HG02623 (cell line): ENCODE results near the gene CADPS.

Experiments used
- ATAC-seq: cut with Tn5 transposase; IDR thresholded peaks from one replicate; pipeline ENCODE4 v1.9.1; 2021; ENCODE audit warnings: moderate library complexity; ENCODE audit not compliant: unreplicated experiment

Gene CADPS

GRCh38 chr3:62567097-62568021, 307.9 kb downstream of the CADPS start:
- ATAC-seq = no peak

DNA sequence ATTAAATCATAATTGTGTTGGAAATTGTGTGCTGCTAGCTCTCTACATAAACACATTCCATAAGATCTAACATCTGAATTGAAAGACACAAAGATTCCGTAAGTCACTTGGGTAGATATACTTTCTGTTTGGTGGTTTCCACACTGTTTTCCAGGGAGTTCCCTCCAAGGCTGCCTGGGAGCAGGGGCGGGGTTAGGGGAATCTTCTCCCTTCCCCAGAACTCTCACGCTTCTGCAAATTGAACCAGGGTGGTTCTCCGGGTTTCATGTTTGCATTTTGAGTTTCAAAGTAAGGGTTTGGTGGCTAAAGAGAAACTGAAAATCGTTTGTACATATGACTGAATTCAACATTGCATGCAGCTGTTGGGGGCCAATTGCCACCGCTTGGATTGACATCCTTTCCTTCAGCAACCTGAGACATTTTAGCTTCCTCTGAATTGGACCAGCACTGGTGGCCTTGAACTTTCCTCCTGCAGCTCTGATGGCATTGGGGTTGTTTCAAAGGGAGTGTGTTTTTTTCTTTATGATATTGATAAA, 309.1 kb downstream of the CADPS start:
- ATAC-seq = no peak

DNA sequence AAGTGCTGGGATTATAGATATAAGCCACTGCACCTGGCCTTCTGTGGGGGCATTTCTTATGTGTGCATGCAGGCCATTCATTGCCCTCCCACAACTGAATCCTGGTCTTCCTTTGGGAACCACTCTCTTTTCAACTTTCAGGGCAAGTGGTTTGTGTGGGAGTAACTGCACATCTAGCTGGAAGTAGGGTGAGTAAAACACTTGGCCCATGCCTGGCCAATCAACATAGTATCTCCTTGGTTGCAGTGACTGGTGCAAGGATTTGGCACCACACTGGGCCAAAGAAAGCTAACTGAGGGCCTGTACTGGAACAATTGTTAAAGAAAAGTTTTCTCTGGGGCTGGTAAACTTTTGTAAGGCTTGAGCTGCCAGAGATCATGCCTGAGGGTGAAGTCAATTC, 312.6 kb downstream of the CADPS start:
- no peak for ATAC-seq

GRCh38 chr3:62562017-62562416, 313.2 kb downstream of the CADPS start:
- ATAC-seq = no peak

DNA sequence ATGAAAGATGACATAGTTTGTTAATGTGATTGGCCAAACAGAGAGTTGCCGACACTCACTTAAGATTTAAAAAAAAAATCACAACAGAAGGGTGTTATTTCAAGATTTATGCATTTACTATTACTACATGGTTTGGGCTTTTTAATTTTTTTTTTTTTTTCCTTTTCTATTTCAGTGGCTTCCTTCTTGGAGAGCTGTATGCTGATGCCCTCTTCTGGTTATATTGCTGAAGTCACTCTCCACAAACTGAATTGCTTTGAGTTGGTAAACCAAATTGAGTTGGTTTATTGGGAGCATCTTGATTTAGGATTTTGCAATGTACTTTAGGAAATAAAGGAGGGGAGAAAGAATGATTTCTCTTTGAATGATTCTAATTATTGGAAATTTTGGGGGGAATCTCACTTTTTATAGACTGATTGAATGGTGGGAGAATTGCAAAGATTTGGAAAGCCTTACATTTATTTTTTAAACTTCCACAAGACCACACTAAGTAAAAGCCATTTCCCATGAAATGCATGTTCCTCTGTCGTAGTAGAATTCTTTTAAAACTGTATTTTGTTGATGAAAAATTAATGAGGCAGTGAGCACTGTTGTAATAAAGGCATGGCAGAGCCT, 315.3 kb downstream of the CADPS start:
- ATAC-seq = no peak

DNA sequence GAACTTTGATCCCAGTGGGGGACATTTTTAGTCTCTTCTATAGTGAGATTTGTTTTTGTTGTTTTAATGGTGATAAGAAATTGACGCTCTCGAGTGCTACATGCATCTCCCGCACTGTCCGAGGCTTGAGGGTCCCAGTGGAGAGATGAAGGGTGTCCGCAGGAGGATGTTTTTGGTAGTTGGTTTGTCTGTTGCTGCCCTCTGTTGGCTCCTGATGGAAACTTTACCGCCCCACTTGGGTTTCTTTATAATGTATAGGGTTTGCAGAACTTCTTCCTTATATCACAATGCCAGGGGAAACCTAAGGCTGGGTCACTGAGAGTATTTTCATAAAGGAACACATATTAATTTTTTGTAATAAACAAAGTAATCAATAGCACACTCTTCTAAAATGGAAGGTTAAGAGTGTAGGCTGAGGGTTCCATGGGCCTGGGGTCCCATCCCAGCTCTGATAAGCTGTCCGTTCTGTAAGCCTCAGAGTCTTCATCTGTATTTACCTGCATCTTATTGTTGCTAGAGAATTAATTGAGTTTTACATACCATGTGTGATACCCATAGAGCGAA, 316.6 kb downstream of the CADPS start:
- no peak for ATAC-seq

GRCh38 chr3:62557983-62558382, 317.2 kb downstream of the CADPS start:
- ATAC-seq = no peak

GRCh38 chr3:62557450-62557849, 317.8 kb downstream of the CADPS start:
- no peak for ATAC-seq

- no peak for ATAC-seq
Measured at GRCh38 chr3:62556121-62556815, 318.9 kb downstream of the CADPS start.

- ATAC-seq = no peak
Measured at GRCh38 chr3:62554264-62554799, 320.9 kb downstream of the CADPS start.

GRCh38 chr3:62553811-62554210, 321.4 kb downstream of the CADPS start:
- ATAC-seq = no peak

GRCh38 chr3:62551556-62551955, 323.7 kb downstream of the CADPS start:
- ATAC-seq = no peak

DNA sequence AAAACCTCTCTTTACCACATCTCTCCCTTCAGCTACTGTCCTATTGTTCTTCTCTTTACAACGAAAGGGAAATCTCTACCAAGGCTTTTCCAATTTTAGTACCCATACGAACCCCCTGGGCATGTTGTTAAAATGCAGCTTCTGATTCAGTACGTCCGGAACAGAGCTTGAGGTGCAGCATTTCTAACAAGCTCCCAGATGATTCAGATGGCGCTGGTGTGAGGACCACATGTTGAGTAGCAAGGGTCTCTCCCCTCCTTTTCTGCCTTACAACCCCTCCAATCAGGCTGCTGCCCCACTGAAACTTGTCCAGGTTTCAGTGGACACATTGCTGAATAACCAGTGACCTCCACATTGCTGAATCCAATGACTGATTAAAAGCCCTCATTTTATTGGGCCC, 324.8 kb downstream of the CADPS start:
- no peak for ATAC-seq

DNA sequence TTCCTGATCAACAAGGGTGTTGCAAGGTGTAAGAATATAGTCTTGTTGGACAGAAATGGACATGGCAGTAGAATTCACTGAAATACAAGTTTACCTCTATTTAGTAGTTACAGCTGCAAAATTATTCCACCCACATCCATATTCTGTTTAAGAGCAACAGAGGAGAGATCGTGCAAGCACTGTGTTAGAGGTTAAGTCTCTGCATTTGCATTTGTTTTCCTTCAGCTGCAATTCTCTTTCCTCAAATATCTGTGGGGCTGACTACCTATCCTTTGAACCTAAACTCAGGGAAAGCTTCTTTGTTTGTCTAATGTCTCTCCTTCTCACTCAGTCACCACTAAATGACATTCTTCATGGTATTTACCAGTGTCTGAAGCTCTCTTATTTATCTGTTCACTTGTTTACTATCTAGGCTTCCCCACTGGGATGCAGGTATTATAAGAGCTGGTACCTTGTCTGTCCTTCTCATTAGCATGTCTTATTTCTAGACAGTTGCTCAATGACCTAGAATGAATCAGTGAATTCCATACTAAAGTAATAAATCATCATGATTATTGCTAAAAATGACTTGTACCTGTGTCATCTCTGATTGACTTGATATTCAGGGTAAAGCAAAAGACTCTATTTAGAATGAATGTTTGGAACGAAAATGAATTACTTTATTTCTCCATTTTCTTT, 326.5 kb downstream of the CADPS start:
- ATAC-seq = no peak

DNA sequence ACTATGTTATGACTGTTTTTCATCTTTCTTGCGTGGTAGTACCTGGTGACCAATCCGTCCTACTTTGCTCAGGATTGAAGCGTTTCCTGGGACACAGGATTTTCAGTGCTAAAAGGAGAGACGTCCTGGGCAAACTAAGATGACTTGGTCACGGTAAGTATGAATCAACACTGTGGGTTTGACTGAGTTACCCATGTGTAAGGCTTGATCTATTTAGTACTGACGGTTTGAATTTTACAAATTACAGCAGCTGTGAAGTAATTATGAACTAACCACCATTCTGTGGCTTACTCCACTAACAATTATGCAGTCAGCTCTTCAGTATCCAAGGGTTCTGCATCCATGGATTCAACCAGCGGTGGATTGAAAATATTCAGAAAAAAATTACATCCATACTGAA, 328.9 kb downstream of the CADPS start:
- no peak for ATAC-seq

DNA sequence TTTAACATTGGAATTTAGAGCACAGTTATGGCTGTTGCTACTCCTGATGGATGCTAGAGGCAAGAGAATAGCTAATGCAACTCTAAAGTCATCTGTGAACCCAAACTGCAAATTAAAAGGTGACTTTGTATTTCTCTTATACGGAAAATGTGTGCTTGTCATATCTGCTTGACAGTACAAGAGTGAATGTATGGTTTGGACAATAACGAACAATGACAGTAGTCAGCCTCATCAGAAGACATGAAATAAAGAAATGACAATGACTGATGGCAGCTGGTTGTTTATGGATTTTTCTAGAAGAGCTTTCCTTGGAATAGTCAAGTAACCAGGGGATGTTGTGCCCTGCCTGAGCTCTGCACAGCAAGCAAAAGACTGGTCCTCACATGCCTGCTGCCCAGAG, 333.0 kb downstream of the CADPS start:
- no peak for ATAC-seq

GRCh38 chr3:62539762-62540161, 335.5 kb downstream of the CADPS start:
- no peak for ATAC-seq

GRCh38 chr3:62538691-62539356, 336.4 kb downstream of the CADPS start:
- ATAC-seq = no peak

DNA sequence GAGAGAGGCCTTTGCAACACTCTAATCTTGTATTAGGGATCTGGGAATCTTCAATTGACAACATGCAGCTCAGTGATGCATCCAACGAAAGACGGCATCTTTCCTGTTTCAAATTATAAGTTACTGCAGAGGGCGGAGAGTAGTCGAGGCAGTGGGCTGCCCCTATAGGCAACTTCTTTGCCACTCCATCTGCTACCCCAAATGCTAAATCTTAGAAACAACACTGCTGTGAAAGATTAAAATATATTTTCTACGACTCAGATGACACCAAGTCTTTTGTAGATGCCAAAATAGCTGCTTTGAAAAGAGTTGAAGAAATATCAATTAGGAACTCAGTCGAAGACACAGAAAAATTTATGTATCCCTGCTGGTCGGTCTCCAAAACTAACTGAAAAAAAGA, 340.9 kb downstream of the CADPS start:
- ATAC-seq = no peak

GRCh38 chr3:62532796-62533195, 342.4 kb downstream of the CADPS start:
- ATAC-seq = no peak
